ENCODE results near the gene BCOR.

Gene BCOR

DNA sequence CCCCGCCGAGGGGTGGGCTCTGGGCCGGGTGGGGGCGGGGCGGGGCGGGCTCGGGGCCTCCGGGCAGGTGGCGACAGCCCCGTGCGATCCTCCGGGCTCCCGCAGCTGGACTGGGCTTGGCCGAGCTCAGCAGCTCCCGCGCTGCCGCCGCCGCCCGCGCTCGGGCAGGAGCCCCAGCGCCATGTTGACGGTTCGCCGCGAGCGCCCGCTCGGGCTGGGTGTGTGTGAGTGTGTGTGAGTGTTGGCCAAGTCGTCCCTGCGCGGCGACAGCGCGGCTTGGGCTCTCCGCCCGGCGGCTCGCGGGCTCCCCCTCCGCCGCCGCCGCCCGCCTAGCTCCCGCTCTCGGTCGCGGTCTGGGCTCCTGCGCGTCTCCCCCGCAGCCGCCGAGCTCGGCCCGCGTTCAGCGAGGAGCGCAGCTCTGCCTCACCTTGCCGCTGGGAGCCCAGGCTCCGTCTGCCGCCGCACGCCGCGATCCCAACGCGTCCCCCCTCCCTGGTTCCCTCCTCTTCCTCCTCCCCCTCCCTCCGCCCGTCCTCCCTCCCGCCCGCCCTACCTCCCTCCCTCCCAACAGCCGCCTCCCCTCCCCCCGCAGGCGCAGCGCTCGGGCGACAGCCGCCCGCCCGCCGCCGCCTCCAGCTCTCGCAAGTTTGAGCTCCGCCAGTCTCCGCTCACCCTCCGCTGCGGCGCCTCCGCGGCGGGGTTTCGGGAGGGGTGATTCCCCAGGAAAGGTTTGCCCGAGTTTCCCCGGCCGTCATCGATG lies at the start of gene BCOR:
Gene BCOR, minus strand, starts transcription at position 455 of the 760 bp plus-strand sequence. CDS start 20,029 bp downstream, outside the sequence.
- peak; percentile 50 for DNase-seq (ENCODE audit: low read depth)

DNA sequence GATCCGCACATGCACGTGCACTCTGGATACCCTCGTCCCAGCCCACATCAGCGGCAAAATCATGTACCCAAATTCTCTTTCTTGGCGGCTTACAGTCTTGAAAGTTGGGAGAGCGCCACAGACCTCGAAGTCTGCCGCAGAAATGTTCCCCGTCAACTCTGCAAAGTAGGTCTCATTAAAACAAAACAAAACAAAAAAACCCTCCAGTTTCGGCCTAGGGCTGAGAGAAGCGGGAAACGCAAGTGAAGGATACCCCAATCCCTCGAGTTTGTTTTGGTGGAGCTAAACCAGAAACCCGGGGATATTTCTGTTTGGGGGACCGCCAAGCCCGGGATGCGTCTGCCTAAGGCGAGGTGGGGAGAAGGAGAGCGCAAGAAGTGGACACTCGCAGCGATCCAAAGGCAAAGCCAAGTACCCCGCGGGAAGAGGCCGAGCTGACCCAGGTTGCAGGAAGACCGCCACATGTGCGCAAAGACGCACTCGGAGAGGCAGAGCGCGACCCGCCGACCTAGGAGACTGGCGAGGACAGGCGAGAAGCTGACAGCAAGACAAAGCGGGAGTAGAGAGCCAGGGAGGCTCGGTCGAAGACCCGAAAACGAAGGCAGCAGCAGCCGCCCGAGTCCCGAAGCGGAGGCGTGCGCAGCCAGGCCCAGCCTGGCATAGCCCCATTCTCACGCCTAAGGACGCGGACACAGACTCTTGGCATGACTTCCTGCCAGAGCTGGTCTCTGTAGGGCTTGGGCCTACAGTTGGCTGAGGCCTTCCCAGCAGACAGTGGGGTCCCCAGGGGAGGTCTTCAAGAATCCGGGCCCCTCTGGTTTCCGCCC lies 49.6 kb upstream of the BCOR start:
- DNase-seq (ENCODE audit: low read depth): no peak

DNA sequence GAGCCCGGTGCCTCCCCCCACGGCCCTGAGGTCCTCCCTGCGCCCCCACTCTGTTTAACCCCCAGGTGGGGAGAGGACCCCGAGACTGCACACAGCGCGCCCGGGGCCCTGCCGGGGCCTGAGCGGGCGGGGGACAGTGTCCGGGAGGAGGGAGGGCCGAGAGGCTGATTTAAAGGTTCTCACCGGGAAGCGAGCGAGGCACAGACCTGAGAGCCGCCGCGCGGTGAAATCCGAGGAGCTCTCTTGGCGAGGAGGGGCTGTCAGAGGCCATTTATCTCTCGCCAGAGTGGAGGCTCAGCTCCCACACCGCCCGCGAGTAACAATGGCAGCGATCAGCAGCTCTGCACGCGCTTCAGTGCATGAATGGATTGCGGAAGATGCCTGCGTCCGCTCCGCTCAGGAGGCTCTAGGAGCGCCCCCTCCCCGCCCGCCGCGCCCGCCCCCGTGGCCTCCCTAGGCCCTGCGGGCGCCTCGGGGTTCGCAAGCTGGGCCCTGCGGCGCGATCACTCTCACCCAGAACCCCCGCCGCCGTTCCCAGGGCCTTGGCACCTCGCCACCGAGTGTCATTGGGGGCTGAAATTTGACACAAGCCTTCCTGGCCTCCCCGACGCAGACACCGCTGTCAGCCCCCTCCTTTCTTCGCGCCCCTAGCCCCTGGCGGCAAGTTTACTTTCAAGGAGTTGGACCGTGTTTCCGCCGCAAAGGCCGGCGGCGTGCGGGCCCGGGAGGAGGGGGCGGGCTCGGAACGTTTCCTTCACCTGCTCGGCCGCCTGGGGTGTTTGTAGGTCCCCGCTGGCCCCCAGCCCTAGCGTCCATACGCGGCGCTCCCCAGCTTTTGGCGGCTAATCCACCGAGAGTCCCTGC lies 48.7 kb upstream of the BCOR start:
- no peak for DNase-seq (ENCODE audit: low read depth)

DNA sequence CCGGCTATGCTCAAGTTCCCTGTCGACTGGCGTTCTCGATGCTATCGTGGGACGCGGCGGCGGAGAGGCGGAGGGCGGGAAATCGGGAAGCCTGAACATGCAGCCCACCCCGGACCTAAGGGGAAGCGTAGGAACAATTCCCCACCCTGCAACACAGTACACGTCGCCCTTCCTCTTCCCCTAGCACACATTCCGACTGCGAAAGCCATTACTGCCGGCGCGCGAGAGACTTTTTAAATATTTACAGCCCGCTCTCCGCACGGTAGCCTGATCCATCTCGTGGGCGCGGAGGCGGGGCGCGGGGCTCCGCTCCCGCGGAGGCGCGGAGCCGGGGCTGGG lies 48.1 kb upstream of the BCOR start:
- no peak for DNase-seq (ENCODE audit: low read depth)

DNA sequence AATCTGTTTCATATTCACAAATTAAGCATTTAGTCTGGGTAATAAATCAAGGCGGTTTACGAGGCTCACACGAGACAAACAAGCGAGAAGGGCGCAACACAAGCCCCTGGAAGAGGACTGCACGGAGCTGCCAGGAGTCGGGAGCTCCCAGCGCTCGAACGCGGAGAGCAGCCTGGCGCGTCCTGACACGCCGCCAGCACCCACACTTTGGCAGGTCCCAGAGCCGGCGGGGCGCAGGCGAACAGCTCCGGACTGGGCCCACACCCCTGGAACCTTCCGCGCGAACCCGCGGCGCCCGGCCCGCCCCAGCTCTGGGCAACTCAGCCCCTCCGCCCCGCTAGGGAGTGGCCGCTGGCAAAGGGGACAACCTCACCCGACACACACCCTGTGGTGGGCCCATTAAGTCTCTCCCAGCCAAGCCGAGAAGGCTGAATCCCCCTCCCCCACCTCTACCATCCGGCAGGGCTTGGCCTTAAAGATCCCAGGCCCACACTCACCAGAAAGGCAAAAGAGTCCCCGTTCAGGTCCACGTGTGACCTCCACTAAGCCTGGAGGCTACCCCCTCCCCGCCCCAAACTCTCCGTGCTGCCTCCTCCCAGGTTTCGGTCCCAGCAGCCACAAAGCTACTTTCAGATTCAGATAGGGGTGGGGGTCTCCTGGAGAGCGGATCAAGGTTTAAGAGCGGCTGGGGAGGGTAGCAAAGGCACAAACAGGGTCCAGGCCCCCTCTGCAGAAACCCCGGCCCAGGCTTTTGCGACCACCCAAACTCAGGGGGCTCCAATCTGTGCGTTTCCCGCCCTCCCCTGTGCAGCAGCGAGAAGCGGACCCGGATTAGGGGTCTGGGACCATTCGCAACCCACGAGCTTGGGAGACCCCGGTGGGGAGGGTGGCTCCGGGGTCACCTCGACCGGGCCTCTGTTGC lies 47.5 kb upstream of the BCOR start:
- DNase-seq (ENCODE audit: low read depth): no peak

GRCh38 chrX:40144576-40144975 lies 46.8 kb upstream of the BCOR start:
- DNase-seq (ENCODE audit: low read depth): no peak

- no peak for DNase-seq (ENCODE audit: low read depth)
Measured at GRCh38 chrX:40143987-40144386, 46.2 kb upstream of the BCOR start.

DNA sequence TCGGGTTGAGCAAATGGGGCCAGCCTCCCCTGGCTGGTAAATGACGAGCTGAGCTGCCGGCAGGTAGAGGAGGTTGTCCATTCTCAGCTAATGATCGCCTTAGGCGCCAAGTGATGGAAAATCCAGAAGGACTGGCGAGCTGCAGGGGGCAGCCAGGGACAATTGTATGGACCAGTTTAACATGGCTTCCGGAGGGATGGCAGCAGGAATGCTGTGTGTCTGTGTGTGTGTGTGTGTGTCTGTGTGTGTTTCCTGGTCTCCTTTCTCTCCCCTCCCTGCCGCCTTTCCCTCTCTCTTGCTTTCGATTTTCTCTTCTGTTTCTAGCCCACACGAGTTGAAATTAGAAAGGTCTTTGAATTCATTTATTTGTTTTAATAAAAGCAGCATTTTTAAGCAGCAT lies 45.2 kb upstream of the BCOR start:
- DNase-seq (ENCODE audit: low read depth): no peak

GRCh38 chrX:40142417-40142816 lies 44.7 kb upstream of the BCOR start:
- no peak for DNase-seq (ENCODE audit: low read depth)

DNA sequence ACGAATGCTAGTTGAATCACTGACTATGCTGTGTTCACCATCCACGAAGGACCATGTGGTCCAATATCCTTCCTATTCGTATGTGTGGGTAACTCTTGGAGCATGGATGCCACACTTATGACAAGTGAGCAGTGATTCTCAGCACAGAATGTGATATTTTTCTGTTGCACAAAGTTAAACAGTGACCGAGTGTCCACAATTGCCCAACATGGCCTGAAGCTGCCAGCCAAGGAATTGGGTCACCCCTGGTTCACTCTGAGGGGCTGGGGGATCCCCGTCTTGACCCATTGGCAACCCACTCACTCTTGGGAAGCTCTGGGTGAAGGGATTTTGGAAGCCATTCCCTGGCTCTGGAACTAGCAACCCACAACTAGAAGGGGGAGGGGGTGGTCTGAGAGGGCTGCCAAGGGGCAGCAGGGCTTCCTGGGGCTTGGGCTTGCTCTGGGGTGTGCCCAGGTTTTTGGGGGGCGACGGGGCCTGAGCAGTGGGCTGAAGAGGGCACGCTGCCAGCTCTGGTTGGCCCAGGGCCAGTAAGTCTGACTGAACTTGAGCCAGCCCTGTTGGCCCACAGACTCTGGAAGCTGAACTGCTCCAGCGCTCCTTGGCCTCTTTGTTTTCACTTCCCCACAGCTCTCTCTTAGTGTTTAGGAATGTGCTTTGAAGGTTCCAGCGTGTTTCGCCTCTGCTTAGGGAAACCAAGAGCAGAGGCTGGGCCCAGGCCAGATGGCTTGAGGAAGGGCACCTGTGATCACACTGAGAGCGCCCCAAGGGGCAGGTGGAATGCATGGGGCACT lies 43.1 kb upstream of the BCOR start:
- no peak for DNase-seq (ENCODE audit: low read depth)

- no peak for DNase-seq (ENCODE audit: low read depth)
Measured at GRCh38 chrX:40132751-40133150, 35.0 kb upstream of the BCOR start.

GRCh38 chrX:40131654-40132337 lies 34.0 kb upstream of the BCOR start:
- DNase-seq (ENCODE audit: low read depth): no peak

GRCh38 chrX:40130207-40130606 lies 32.4 kb upstream of the BCOR start:
- no peak for DNase-seq (ENCODE audit: low read depth)

DNA sequence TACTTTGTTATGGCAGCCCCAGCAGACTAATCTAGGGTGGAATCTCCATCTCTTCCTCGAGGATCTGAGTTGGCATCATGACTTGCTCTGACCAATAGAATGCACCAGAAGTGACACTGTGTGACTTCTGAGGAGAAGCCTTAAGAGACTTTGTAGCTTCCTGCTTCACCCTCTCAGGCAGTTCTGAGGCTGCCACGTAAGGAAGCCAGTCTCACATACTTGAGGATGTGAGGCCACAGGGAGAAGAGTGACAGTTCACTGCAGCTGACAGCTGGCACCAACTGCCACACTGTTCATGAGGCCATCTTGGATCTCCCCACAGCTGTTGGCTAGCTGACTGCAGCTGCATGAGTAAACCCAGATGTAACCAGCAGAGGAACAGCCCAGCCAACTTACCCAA lies 29.3 kb upstream of the BCOR start:
- DNase-seq (ENCODE audit: low read depth): no peak

DNA sequence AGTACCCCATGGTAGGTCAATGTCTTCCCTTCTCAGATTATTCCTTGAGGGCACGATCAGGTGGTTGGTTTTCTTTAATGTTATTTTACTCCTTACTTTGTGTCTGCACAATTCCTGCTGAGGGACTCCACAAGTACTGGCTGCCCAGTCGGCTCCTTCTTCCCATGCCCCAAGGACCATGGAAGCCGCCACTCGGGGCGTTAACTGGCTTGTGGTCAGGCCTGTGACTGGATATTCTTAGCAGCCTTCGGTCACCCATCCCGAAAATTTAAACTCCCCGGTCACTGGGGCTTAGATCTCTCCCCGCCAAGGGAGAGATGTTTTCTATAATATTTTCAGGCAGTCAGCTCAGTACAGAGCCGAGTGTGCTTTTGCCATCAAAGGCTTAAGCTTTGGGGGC lies 24.7 kb upstream of the BCOR start:
- no peak for DNase-seq (ENCODE audit: low read depth)

- no peak for DNase-seq (ENCODE audit: low read depth)
Measured at GRCh38 chrX:40121618-40122017, 23.9 kb upstream of the BCOR start.

DNA sequence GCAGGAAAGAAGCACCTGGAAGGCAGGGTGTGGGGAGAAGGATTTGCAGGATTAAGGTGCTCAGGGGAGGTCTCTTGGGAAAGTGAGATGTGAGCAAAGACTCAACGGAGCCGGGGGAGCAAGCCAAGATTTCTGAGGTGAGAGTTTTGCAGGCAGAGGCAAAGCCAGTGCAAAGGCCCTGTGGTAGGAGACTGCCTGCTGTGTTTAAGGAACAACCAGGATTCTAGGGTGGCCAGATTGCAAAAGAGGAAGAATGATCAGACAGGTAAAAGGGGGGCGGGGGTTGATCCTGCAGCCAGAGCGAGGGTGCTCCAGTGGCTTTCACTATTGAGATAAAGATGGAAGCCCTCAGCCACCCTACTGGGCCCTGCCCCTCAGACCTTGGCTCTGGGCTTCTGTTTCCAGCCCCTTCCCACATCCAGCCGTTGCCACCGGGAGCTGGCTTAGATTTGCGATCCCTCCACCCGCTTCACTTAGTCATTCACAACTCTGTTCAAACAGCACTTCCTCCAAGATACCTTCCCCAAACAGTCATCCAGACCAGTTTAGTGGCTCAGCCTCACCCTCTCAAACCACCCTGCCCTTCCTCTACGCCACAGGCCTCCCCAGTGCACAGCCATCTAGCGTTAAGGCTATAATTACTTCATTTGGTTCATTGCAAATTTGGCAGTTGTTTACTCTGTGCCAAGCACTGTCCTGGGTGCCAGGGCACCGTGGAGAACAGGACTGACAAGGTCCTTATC lies 23.3 kb upstream of the BCOR start:
- no peak for DNase-seq (ENCODE audit: low read depth)

DNA sequence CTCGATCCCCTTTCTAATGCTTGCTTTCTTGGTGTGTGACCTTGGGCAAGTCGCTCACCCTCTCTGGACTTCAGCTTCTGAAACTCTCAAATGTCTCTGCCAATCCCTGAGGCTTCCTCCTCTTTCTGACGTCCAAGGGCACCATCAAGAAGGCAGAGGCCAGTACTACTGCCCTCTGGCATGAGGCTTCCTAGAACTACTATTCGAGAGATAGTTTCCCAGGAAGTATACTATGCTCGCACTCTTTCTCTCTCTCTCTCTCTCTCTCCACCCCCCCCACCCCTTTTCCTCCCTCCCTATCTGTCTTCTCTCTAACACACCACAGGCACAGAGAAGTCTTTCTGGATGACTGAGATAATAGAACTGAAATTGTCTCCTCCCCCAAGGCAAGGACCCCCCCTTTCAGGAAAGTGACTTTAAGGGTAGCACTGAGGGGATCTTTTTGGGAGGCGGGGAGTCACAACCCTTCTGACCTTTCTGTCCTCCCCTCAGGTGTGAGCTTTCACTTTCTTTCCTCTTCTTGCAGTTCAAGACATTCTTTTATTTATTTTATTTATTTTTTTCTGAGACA lies 20.0 kb upstream of the BCOR start:
- no peak for DNase-seq (ENCODE audit: low read depth)

- no peak for DNase-seq (ENCODE audit: low read depth)
Measured at GRCh38 chrX:40116925-40117324, 19.2 kb upstream of the BCOR start.

Measured in stimulated activated CD8-positive, alpha-beta memory T cell treated with anti-CD3 and anti-CD28 coated beads, Interleukin-15, amount 100 ng/mL, for 1 hour (primary cell).